A172 (cell line): ENCODE data around the gene CREB5. TPM values are rescaled to one million over a fixed set of nuclear protein-coding genes. Genes with fewer than 3 reads are reported as not detected.
"Not testable (repeated sequence)": the region's sequence is repeated elsewhere in the genome, so short reads cannot be mapped to it uniquely, and the experiment has no call there.

ENCODE experiments used
- DNase-seq: peaks from one replicate; pipeline ENCODE4 v3.0.0-alpha.2; 2015; ENCODE audit warnings: low spot score
- total RNA-seq: library from RNA; depleted of rRNA; stranded (reverse); fragments of >200 nt; shearing (Covaris generic); gene quantifications from 2 replicates; pipeline ENCODE4 v1.2.3, GENCODE V29; 2014

The CREB5 gene
- total RNA-seq, 1 experiment from 2014 or later = 1.4 TPM

DNA sequence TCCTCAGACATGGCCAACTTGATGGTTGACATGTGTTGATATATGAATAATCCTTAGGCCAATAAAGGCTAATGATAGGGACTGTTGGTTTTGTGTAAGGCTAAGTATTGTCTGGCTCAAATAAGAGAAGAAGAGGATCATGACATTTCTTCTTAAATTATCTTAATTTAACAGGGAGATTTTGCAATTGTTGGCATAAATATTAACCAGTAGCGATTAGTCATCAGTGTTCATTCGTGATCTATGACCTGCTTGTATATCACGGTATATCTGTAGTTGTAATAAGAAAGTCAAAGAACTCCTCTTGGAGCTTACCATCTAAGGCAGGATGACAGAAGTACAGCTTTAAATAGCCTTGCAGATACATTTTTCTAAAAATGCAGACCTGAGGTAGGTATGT is 196.4 kb downstream of the CREB5 start:
- no peak for DNase-seq

DNA sequence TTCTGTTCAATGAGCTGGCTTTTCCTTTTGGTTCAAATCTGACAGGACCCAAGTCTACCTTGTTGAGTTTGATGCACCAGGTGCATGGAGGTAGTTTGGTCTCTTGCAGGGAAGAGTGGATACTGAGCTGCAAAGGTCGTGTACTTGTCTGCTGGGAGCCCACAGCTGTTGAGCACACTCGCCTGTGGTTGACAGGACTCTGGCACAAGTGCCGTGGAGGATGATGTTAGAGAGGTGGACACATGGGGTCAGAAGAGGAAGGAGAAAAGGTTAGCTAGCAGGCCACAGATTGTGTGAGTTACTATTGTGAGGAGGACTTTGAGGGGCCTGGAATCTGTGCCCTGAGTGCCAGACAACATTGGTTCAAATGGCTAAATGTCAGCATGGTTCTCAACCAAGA is 197.3 kb downstream of the CREB5 start:
- no peak for DNase-seq

DNA sequence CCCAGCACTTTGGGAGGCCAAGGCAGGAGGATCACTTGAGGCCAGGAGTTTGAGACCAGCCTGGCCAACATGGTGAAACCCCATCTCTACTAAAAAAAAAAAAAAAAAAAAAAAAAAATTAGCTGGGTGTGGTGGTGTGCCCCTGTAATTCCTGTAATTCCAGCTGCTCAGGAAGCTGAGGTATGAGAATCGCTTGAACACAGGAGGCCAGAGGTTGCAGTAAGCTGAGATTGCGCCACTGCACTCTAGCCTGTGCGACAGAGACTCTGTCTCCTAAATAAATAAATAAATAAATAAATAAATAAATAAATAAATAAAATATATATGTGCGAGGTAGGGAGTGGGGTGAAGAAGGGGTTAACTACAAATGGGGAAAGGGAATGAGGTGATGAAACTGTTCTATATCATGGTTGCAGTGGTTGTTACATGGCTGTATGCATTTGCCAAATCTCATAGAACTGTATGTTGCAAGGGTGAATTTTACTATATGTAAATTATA is 199.1 kb downstream of the CREB5 start:
- DNase-seq = not testable (repeated sequence)

GRCh38 chr7:28613262-28613661 is 200.9 kb downstream of the CREB5 start:
- DNase-seq = peak; percentile 22

DNA sequence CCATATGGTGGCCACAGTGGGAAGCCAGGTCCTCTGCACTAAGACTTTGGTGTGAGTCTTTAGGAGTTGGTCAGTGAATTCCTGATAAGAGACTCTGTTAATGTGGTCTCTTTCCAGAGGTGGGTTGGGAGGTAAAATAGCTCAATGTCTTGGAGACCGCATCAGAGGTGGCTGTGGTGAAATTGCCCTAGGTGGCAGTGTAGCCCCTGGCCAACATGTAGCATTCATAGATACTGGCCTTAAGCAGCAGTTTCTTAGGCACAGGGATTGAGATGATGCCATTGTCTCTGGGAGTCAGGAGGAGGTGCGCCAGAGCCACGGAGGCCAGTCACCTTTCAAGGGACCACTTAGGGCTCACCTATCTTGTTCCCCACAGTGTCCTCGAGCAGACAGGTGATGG is 202.8 kb downstream of the CREB5 start:
- DNase-seq = no peak

DNA sequence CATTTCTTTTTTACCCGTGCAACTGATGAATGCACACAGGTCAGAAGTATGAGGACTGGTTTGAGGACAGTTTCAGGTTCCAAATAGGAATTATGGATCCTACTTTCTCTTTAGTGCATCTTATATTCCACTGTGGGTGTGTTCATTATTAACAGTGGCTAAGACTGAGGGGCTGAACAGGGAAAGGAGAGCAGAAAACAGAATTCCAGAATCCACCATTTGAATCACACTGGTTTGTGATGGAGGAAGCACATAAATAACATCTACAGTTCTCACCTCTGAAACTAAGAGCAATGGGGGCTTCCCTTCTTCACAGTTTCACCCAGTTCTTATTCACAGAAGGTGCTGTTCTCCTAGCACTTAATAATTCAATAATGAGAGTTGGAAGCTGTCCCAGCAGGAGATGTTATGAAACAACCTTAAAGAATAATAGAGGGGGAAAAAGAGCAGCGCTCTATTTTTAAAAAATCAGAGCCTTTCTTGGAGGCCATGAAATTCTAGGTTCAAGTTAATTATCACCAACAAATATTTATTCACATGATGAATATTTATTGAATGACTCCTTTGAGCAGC is 205.1 kb downstream of the CREB5 start:
- no peak for DNase-seq

DNA sequence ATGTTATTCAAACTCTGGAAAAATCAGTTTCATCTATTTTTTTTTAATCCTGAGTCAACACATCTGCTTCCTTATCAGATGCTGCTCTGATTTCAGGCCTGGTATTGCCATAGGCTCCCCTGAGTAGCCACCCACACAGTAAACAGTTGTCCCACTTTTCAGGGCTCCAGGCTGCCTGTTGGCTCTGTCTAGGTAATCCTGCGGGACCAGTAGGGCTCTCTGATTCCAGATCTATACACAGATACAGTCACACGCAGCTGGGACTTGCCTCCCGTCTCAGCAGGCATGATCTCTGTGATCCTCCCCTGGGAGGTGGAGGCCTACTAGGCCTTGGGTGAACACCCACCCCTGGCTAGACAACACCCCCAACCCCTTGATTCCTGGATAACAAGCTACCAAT is 206.1 kb downstream of the CREB5 start:
- no peak for DNase-seq

GRCh38 chr7:28619256-28619655 is 206.9 kb downstream of the CREB5 start:
- no peak for DNase-seq

DNA sequence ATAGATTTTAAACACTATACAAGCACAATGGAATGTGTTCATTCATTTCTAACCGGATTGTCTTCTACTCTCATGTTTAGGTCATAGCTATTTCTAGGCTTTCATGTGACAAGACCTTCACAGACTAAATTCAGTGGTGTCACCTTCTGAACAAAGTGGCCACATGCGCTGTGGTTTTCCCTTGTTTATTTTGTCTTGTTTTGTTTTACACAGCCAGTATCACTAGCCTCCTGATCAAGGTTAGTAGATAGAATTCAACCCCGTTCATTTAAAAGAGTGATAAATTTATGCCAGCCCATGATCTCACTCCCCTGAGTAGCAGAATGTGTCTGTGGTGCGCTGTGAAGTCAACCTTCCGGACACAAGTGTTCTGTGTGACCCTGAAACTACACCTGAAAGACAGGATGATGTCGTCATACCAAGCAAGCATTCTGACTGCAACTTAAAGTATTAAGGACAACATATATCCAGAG is 209.1 kb downstream of the CREB5 start:
- no peak for DNase-seq

DNA sequence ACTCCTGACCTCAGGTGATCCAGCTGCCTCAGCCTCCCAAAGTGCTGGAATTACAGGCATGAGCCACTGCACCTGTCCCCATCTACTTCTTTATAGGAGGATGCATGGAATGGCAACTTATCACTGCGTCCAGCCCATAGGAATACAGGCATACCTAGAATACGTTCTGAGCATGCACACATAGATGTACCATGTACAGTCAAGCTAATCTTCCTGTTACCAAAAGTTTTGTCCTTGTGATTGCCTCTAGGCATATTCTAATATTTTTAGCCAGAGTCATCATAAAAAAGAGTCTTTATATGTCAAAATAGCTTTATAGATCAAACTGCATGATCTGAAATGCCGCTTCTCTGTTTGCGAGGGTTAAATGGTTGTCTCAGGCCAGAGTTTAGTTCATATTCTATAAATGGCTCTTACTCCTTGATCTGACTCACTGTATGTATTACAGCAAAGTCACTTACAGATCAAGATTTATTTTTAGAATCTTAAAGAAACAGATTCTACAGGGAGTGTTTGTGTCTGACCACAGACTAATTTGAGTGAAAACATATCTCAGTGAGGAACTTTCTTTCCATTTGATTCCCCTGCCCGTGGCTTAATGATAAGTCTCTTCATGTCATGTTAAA is 210.9 kb downstream of the CREB5 start:
- peak; percentile 35 for DNase-seq

DNA sequence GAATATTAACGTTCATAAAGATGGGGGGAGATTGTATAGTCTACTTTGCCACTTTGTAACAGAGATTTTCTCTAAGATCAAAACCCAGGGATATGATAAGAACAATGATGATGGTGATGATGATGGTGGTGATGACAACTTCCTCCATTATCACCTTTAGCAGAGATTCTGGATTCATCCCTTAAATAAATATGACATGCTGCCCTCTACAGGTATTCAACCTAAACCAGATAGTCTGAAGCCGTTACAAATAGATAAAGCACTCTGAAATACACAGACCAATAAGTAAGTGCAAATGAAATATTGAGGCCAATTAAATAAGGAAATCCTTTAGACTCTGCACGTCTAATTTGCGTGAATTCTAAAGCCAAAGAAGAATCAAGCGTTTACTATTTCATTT is 211.5 kb downstream of the CREB5 start:
- DNase-seq = peak; percentile 52

DNA sequence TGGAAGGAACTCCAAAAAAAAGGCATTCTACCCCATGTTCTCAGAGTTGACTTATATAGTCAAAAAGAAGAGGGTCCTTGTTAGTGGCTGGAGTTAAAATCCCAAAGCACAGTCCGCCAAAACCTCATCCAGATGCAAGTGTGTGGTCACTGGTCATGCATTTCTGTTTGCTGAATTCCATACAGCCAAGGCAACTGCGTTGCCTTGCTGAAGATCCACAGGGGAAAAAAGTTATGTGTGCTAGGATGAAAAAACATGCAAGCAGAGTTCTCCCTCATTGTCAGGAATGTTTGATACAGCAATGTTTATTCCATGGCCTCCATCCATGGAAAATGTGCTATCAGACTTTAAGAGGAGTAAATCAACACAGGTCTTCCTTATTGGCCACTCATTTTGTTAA is 213.1 kb downstream of the CREB5 start:
- DNase-seq = no peak

GRCh38 chr7:28626221-28626620 is 213.9 kb downstream of the CREB5 start:
- DNase-seq = no peak

- peak; percentile 58 for DNase-seq
Measured at GRCh38 chr7:28626624-28627262, 214.4 kb downstream of the CREB5 start.

- no peak for DNase-seq
Measured at GRCh38 chr7:28627263-28627653, 214.9 kb downstream of the CREB5 start.

GRCh38 chr7:28627896-28628295 is 215.6 kb downstream of the CREB5 start:
- DNase-seq = no peak

DNA sequence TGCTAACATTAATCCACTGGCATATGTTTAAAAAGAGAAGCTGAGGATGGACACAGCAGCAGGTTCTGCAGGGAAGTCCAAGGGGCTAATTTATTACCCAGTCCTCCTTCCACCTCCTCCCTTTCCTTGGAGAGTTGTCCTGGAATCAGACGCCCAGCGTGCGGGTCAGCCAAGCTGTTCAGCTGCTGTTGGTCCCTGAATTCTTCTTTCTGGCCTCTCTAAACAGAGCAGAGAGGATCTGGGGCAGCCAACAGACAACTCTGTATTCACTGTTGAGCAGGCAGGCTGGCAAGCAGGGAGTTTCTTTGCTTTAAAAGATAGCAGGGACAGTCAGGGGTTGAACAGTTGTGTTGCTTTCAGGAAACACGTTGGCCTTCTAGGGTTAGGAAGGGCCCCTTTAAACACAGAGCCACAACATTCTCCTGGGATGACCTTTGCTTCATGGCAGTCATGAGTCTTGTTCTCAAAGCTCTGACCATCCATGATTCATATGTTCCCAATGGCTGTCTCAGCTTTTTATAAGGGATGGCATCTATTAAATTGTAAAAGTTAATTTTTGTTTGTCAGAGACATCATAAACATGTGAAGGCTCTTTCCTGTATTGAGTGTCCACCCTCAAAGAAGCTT is 217.0 kb downstream of the CREB5 start:
- DNase-seq = no peak

GRCh38 chr7:28630350-28630749 is 218.0 kb downstream of the CREB5 start:
- DNase-seq = no peak

GRCh38 chr7:28631995-28632394 is 219.7 kb downstream of the CREB5 start:
- DNase-seq = no peak

DNA sequence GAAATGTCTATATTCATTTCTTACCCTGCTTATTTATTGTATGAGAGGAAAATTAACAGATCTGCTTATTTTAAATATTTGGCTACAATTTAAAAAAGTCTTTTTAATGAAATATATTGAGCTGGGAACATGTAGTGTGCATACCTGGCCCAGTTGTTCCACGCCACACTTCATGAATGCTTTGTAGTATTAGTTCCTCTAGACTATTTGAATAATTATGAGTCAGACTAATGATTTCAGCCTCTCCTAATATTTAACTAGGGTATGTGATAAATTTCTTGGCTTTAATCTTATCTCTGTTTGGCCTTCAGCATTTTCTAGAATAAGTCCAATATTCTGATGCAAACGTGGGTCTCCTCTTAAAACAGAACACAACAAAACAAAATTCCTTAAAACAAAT is 226.6 kb downstream of the CREB5 start:
- no peak for DNase-seq

- DNase-seq = no peak
Measured at GRCh38 chr7:28640001-28640400, 227.7 kb downstream of the CREB5 start.

- DNase-seq = no peak
Measured at GRCh38 chr7:28641752-28642545, 229.6 kb downstream of the CREB5 start.
